HEK293 (cell line): ENCODE results near the gene EVC.

Experiments used
- CTCF ChIA-PET: fragments of 350-600 bp; formaldehyde crosslinking; extraction: SDS; loops from one replicate; lab custom pipeline; 2021; ENCODE audit warnings: antibody characterized with exemption; lab: Yijun Ruan, JAX
- POLR2A ChIA-PET: fragments of 300-600 bp; formaldehyde crosslinking; extraction: SDS; loops from one replicate; lab custom pipeline; 2020; ENCODE audit warnings: antibody characterized with exemption, inconsistent platforms; lab: Yijun Ruan, JAX
- H3K27ac ChIP-seq: fragments of 200-500 bp; sonication (Bioruptor generic); 2 replicates; pipeline ENCODE4 v1.5.1; 2014; ENCODE audit warnings: low read depth, low read length, control low read depth, inconsistent platforms; ENCODE audit errors: extremely low read depth
- H3K36me3 ChIP-seq, 2 experiments: fragments of 200-500 bp in 1 of 2; sonication (Bioruptor generic) in 1 of 2; 1 replicate in 1 of 2; 2 replicates in 1 of 2; pipeline ENCODE4 v1.5.1; 2014 to 2017; ENCODE audit warnings: inconsistent platforms in 2 of 2, low read length in 2 of 2; ENCODE audit not compliant: control insufficient read depth in 2 of 2, insufficient read depth in 1 of 2
- H3K4me1 ChIP-seq: fragments of 200-500 bp; sonication (Bioruptor generic); 2 replicates; pipeline ENCODE4 v1.5.1; 2014; ENCODE audit warnings: mild to moderate bottlenecking, low read length, inconsistent platforms; ENCODE audit not compliant: control insufficient read depth, insufficient read depth
- H3K4me3 ChIP-seq: 2 replicates; pipeline ENCODE4 v1.5.1; 2011; ENCODE audit warnings: low read depth, mild to moderate bottlenecking, control low read depth, low read length, moderate library complexity
- H3K9me3 ChIP-seq: fragments of 200-500 bp; sonication (Bioruptor generic); 2 replicates; pipeline ENCODE4 v1.5.1; 2014; ENCODE audit warnings: low read depth, low read length, inconsistent platforms; ENCODE audit not compliant: control insufficient read depth, insufficient read depth
- GLI2 ChIP-seq: fragments of 450-650 bp; formaldehyde crosslinking; IDR thresholded peaks from 2 replicates; pipeline ENCODE4; 2017; ENCODE audit warnings: missing biosample characterization, missing genetic modification characterization, low read depth, borderline replicate concordance
- KLF10 ChIP-seq: fragments of 450-650 bp; IDR thresholded peaks from 2 replicates; pipeline ENCODE4 v1.5.1; 2018; ENCODE audit warnings: missing biosample characterization, mild to moderate bottlenecking, missing genetic modification characterization
- MZF1 ChIP-seq: fragments of 450-650 bp; formaldehyde crosslinking; IDR thresholded peaks from 2 replicates; pipeline ENCODE4 v1.5.1; 2017; ENCODE audit warnings: missing biosample characterization, missing genetic modification characterization, borderline replicate concordance
- PATZ1 ChIP-seq: fragments of 450-650 bp; formaldehyde crosslinking; IDR thresholded peaks from 2 replicates; pipeline ENCODE4 v1.5.1; 2016; ENCODE audit warnings: missing biosample characterization, missing genetic modification characterization
- PRDM4 ChIP-seq: fragments of 450-650 bp; formaldehyde crosslinking; IDR thresholded peaks from 2 replicates; pipeline ENCODE4 v1.5.1; 2017; ENCODE audit warnings: missing biosample characterization, missing genetic modification characterization
- REPIN1 ChIP-seq: fragments of 450-650 bp; formaldehyde crosslinking; IDR thresholded peaks from 2 replicates; pipeline ENCODE4 v1.5.1; 2017; ENCODE audit warnings: missing biosample characterization, missing genetic modification characterization, low read depth
- SALL2 ChIP-seq: fragments of 450-650 bp; formaldehyde crosslinking; IDR thresholded peaks from 2 replicates; pipeline ENCODE4 v1.5.0; 2017; ENCODE audit warnings: missing biosample characterization, mild to moderate bottlenecking, missing genetic modification characterization, borderline replicate concordance
- ZBTB8A ChIP-seq: fragments of 450-650 bp; formaldehyde crosslinking; IDR thresholded peaks from 2 replicates; pipeline ENCODE4 v1.5.1; 2016; ENCODE audit warnings: missing biosample characterization, missing genetic modification characterization
- ZFP41 ChIP-seq: fragments of 450-650 bp; formaldehyde crosslinking; IDR thresholded peaks from 2 replicates; pipeline ENCODE4 v1.5.1; 2016; ENCODE audit warnings: missing biosample characterization, missing genetic modification characterization, borderline replicate concordance
- ZNF19 ChIP-seq: fragments of 450-650 bp; formaldehyde crosslinking; IDR thresholded peaks from 2 replicates; pipeline ENCODE4; 2016; ENCODE audit warnings: missing biosample characterization, missing genetic modification characterization, low read depth
- ZNF221 ChIP-seq: fragments of 450-650 bp; formaldehyde crosslinking; IDR thresholded peaks from 2 replicates; pipeline ENCODE4 v1.5.1; 2017; ENCODE audit warnings: missing biosample characterization, missing genetic modification characterization, borderline replicate concordance
- ZNF24 ChIP-seq: fragments of 450-650 bp; formaldehyde crosslinking; IDR thresholded peaks from 2 replicates; pipeline ENCODE4 v1.5.1; 2016; ENCODE audit warnings: missing biosample characterization, missing genetic modification characterization
- ZNF354C ChIP-seq: fragments of 450-650 bp; formaldehyde crosslinking; IDR thresholded peaks from 2 replicates; pipeline ENCODE4 v1.5.1; 2016; ENCODE audit warnings: missing biosample characterization, missing genetic modification characterization, low read depth, borderline replicate concordance
- ZNF394 ChIP-seq: fragments of 450-650 bp; formaldehyde crosslinking; IDR thresholded peaks from 2 replicates; pipeline ENCODE4 v1.5.1; 2016; ENCODE audit warnings: missing biosample characterization, missing genetic modification characterization, mild to moderate bottlenecking, moderate library complexity, borderline replicate concordance
- ZNF404 ChIP-seq: fragments of 450-650 bp; formaldehyde crosslinking; IDR thresholded peaks from 2 replicates; pipeline ENCODE4 v1.5.1; 2017; ENCODE audit warnings: missing biosample characterization, missing genetic modification characterization
- ZNF488 ChIP-seq: fragments of 450-650 bp; formaldehyde crosslinking; IDR thresholded peaks from 2 replicates; pipeline ENCODE4 v1.5.1; 2016; ENCODE audit warnings: missing biosample characterization, missing genetic modification characterization
- ZNF510 ChIP-seq: fragments of 450-650 bp; formaldehyde crosslinking; IDR thresholded peaks from 2 replicates; pipeline ENCODE4 v1.5.1; 2018; ENCODE audit warnings: mild to moderate bottlenecking, missing genetic modification characterization, missing biosample characterization; ENCODE audit not compliant: insufficient replicate concordance
- ZNF544 ChIP-seq: fragments of 450-650 bp; formaldehyde crosslinking; IDR thresholded peaks from 2 replicates; pipeline ENCODE4 v1.5.0; 2017; ENCODE audit warnings: missing biosample characterization, missing genetic modification characterization
- ZNF548 ChIP-seq: fragments of 450-650 bp; formaldehyde crosslinking; IDR thresholded peaks from 2 replicates; pipeline ENCODE4 v1.5.1; 2016; ENCODE audit warnings: missing biosample characterization, missing genetic modification characterization
- ZNF571 ChIP-seq: fragments of 450-650 bp; formaldehyde crosslinking; IDR thresholded peaks from 2 replicates; pipeline ENCODE4 v1.5.0; 2017; ENCODE audit warnings: missing biosample characterization, missing genetic modification characterization
- ZNF664 ChIP-seq: fragments of 450-650 bp; formaldehyde crosslinking; IDR thresholded peaks from 2 replicates; pipeline ENCODE4 v1.5.1; 2016; ENCODE audit warnings: missing biosample characterization, missing genetic modification characterization
- ZNF707 ChIP-seq: fragments of 450-650 bp; formaldehyde crosslinking; IDR thresholded peaks from 2 replicates; pipeline ENCODE4 v1.5.1; 2016; ENCODE audit warnings: missing biosample characterization, missing genetic modification characterization
- ZNF747 ChIP-seq: fragments of 450-650 bp; formaldehyde crosslinking; IDR thresholded peaks from 2 replicates; pipeline ENCODE4 v1.5.1; 2016; ENCODE audit warnings: missing biosample characterization, missing genetic modification characterization
- ZXDB ChIP-seq: fragments of 450-650 bp; formaldehyde crosslinking; IDR thresholded peaks from 2 replicates; pipeline ENCODE4 v1.5.1; 2016; ENCODE audit warnings: missing biosample characterization, missing genetic modification characterization
- TF ChIP-seq, protein P1 (sequence below): IDR thresholded peaks from 2 replicates; pipeline ENCODE4 v1.6.1; 2011; ENCODE audit warnings: mild to moderate bottlenecking, low read depth, low read length, borderline replicate concordance
- TF ChIP-seq, protein P2 (sequence below): fragments of 450-650 bp; formaldehyde crosslinking; IDR thresholded peaks from 2 replicates; pipeline ENCODE4 v1.5.1; 2016; ENCODE audit warnings: missing biosample characterization, missing genetic modification characterization
- TF ChIP-seq, protein P3 (sequence below): fragments of 450-650 bp; formaldehyde crosslinking; IDR thresholded peaks from 2 replicates; pipeline ENCODE4 v1.5.1; 2016; ENCODE audit warnings: missing biosample characterization, missing genetic modification characterization

EVC gene

GRCh38 chr4:5790546-5790857 is 79.5 kb downstream of the EVC start:
- Histone ChIP-seq H3K27ac (no peak overlapping the region), H3K36me3 (peaks cover 0 to 48% of the 10 kb centered on the region in 2 experiments; a peak in 2 of 3 replicates)
- CTCF ChIA-PET = interaction anchor here (0.6 to 1.7 kb wide), 12 partner anchors 9 to 917 kb away, joined by 3 to 5 read pairs (median 3); no protein-coding TSS in a partner anchor
- TF ChIP-seq, protein P1, sequence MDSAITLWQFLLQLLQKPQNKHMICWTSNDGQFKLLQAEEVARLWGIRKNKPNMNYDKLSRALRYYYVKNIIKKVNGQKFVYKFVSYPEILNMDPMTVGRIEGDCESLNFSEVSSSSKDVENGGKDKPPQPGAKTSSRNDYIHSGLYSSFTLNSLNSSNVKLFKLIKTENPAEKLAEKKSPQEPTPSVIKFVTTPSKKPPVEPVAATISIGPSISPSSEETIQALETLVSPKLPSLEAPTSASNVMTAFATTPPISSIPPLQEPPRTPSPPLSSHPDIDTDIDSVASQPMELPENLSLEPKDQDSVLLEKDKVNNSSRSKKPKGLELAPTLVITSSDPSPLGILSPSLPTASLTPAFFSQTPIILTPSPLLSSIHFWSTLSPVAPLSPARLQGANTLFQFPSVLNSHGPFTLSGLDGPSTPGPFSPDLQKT = no peak
- TF ChIP-seq, protein P2, sequence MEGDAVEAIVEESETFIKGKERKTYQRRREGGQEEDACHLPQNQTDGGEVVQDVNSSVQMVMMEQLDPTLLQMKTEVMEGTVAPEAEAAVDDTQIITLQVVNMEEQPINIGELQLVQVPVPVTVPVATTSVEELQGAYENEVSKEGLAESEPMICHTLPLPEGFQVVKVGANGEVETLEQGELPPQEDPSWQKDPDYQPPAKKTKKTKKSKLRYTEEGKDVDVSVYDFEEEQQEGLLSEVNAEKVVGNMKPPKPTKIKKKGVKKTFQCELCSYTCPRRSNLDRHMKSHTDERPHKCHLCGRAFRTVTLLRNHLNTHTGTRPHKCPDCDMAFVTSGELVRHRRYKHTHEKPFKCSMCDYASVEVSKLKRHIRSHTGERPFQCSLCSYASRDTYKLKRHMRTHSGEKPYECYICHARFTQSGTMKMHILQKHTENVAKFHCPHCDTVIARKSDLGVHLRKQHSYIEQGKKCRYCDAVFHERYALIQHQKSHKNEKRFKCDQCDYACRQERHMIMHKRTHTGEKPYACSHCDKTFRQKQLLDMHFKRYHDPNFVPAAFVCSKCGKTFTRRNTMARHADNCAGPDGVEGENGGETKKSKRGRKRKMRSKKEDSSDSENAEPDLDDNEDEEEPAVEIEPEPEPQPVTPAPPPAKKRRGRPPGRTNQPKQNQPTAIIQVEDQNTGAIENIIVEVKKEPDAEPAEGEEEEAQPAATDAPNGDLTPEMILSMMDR (tag by site-specific recombination) = no peak
- TF ChIP-seq ZNF510 (tag by site-specific recombination) = no peak
- no peak for TF ChIP-seq ZFP41 (tag by site-specific recombination)
- no peak for TF ChIP-seq SALL2 (tag by site-specific recombination)
- no peak for TF ChIP-seq ZNF544 (tag by site-specific recombination)
- no peak for TF ChIP-seq ZNF707 (tag by site-specific recombination)
- TF ChIP-seq ZNF354C (tag by site-specific recombination) = no peak
- TF ChIP-seq, all 188 proteins: peak for 0
- POLR2A ChIA-PET = no interaction called here
- Histone ChIP-seq H3K4me1 (no peaks in the 10 kb centered on the region), H3K9me3 (no peaks in the 10 kb centered on the region), H3K4me3 (no peak overlapping the region)

DNA sequence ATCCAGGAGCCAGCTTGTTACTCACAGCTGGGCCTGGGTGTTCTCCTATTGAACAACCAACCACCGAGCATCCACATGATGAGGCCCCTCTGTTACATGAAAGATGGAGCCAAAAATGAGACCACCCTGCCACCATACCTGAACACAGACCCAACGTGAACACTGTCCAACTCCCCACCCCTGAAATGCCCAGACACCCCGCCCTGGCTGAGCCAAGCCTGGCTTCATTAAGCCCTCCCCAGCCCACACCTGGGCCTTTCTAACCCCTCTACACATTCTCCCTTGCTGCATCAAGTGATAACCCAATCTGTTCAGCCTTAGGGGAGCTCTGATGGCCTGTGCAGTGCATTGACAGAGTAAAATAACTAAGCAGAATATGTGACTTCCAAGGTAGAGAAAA is 80.7 kb downstream of the EVC start:
- POLR2A ChIA-PET = no interaction called here
- CTCF ChIA-PET = interaction anchor here (1.1 to 1.2 kb wide), 2 partner anchors 797 to 883 kb away, joined by 3 to 4 read pairs; no protein-coding TSS in a partner anchor
- H3K9me3 ChIP-seq = no peaks in the 10 kb centered on the region
- peaks cover 0 to 45% of the 10 kb centered on the region in 2 experiments; a peak in 2 of 3 replicates for H3K36me3 ChIP-seq
- no peak overlapping the region for H3K4me3 ChIP-seq
- no peak overlapping the region for H3K27ac ChIP-seq
- H3K4me1 ChIP-seq = no peaks in the 10 kb centered on the region
- no peak for TF ChIP-seq ZXDB (tag by site-specific recombination)
- no peak for TF ChIP-seq ZNF394
- no peak for TF ChIP-seq PRDM4 (tag by site-specific recombination)
- TF ChIP-seq, protein P3, sequence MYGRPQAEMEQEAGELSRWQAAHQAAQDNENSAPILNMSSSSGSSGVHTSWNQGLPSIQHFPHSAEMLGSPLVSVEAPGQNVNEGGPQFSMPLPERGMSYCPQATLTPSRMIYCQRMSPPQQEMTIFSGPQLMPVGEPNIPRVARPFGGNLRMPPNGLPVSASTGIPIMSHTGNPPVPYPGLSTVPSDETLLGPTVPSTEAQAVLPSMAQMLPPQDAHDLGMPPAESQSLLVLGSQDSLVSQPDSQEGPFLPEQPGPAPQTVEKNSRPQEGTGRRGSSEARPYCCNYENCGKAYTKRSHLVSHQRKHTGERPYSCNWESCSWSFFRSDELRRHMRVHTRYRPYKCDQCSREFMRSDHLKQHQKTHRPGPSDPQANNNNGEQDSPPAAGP (tag by site-specific recombination) = no peak
- TF ChIP-seq KLF10 (tag by site-specific recombination) = no peak
- TF ChIP-seq ZNF488 (tag by site-specific recombination) = no peak
- TF ChIP-seq ZNF548 = no peak
- no peak for TF ChIP-seq ZNF24 (tag by site-specific recombination)
- TF ChIP-seq REPIN1 = no peak
- no peak for TF ChIP-seq ZNF571 (tag by site-specific recombination)
- no peak for TF ChIP-seq ZNF404
- no peak for TF ChIP-seq MZF1
- no peak for TF ChIP-seq ZNF19
- no peak for TF ChIP-seq ZNF221 (tag by site-specific recombination)
- no peak for TF ChIP-seq ZBTB8A (tag by site-specific recombination)
- TF ChIP-seq ZNF664 (tag by site-specific recombination) = no peak
- TF ChIP-seq ZNF747 (tag by site-specific recombination) = no peak
- TF ChIP-seq GLI2 (tag by site-specific recombination) = no peak
- no peak for TF ChIP-seq PATZ1
